ENCODE data around the gene EP400. TPM values are rescaled to one million over a fixed set of nuclear protein-coding genes. Genes with fewer than 3 reads are reported as not detected.

Gene EP400
- total and polyA plus RNA-seq, 8 donors = 5.2 to 39.8 (median 21.6) TPM

GRCh38 chr12:132075026-132075713, 125.4 kb downstream of the EP400 start:
- no peaks in the 10 kb centered on the region for H3K4me1 ChIP-seq
- H3K27me3 ChIP-seq = no peaks in the 10 kb centered on the region
- no peak overlapping the region for H3K4me3 ChIP-seq
- WGBS, 5 donors = 90 to 94% (median 93%) methylated on average over 13 to 15 of the region's 15 CpGs
- intact Hi-C loops (cut with DNase I; ENCODE audit: low total_unique reads) = no loop called here
- TF ChIP-seq CTCF (IDR thresholded peaks at IDR 0.05) = no peak
- no peak for TF ChIP-seq EP300 (IDR thresholded peaks at IDR 0.05)
- no peak for TF ChIP-seq POLR2A (IDR thresholded peaks at IDR 0.05)
- TF ChIP-seq POLR2AphosphoS5 (IDR thresholded peaks at IDR 0.05) = no peak
- peaks cover 36 to 85% (median 78%) of the 10 kb centered on the region in 4 donors for H3K36me3 ChIP-seq
- H3K9me3 ChIP-seq = no peaks in the 10 kb centered on the region
- no peak overlapping the region for H3K27ac ChIP-seq
- DNase-seq = no peak

- intact Hi-C loops (cut with DNase I; ENCODE audit: low total_unique reads) = no loop called here
These were observed 126.2 kb downstream of the EP400 start for GRCh38 chr12:132075714-132076553.

GRCh38 chr12:132076711-132077110, 127.0 kb downstream of the EP400 start:
- no peaks in the 10 kb centered on the region for H3K27me3 ChIP-seq
- no peak overlapping the region for H3K27ac ChIP-seq
- H3K4me3 ChIP-seq = no peak overlapping the region
- peaks cover 36 to 82% (median 68%) of the 10 kb centered on the region in 4 donors for H3K36me3 ChIP-seq
- intact Hi-C loops (cut with DNase I; ENCODE audit: low total_unique reads) = no loop called here
- no peaks in the 10 kb centered on the region for H3K9me3 ChIP-seq
- WGBS, 5 donors = 90 to 95% (median 91%) methylated on average over 10 of the region's 10 CpGs
- no peak for DNase-seq
- no peak for TF ChIP-seq POLR2AphosphoS5 (IDR thresholded peaks at IDR 0.05)
- no peak for TF ChIP-seq EP300 (IDR thresholded peaks at IDR 0.05)
- TF ChIP-seq POLR2A (IDR thresholded peaks at IDR 0.05) = no peak
- no peak for TF ChIP-seq CTCF (IDR thresholded peaks at IDR 0.05)
- H3K4me1 ChIP-seq = no peaks in the 10 kb centered on the region

More at GRCh38 chr12:132075714-132076553, 126.2 kb downstream of the EP400 start:
- Histone ChIP-seq H3K27me3 (no peaks in the 10 kb centered on the region), H3K4me3 (no peak overlapping the region), H3K9me3 (no peaks in the 10 kb centered on the region), H3K36me3 (peaks cover 36 to 84% (median 74%) of the 10 kb centered on the region in 4 donors), H3K4me1 (no peaks in the 10 kb centered on the region), H3K27ac (no peak overlapping the region)
- TF ChIP-seq POLR2A (IDR thresholded peaks at IDR 0.05) (no peak), CTCF (IDR thresholded peaks at IDR 0.05) (no peak), EP300 (IDR thresholded peaks at IDR 0.05) (no peak), POLR2AphosphoS5 (IDR thresholded peaks at IDR 0.05) (no peak)
- 92 to 94% (median 94%) methylated on average over 16 of the region's 16 CpGs for WGBS, 5 donors
- DNase-seq = no peak

GRCh38 chr12:132077322-132078100, 127.8 kb downstream of the EP400 start:
- WGBS, 5 donors = 84 to 93% (median 89%) methylated on average over 29 of the region's 29 CpGs
- no peak for TF ChIP-seq POLR2AphosphoS5 (IDR thresholded peaks at IDR 0.05)
- TF ChIP-seq EP300 (IDR thresholded peaks at IDR 0.05) = no peak
- TF ChIP-seq POLR2A (IDR thresholded peaks at IDR 0.05) = no peak
- TF ChIP-seq CTCF (IDR thresholded peaks at IDR 0.05) = no peak
- H3K27ac ChIP-seq = peak overlapping the region in 1 of 5 donors; percentile 55
- H3K27me3 ChIP-seq = no peaks in the 10 kb centered on the region
- H3K9me3 ChIP-seq = no peaks in the 10 kb centered on the region
- intact Hi-C loops (cut with DNase I; ENCODE audit: low total_unique reads) = no loop called here
- H3K4me3 ChIP-seq = no peak overlapping the region
- no peak for DNase-seq
- no peaks in the 10 kb centered on the region for H3K4me1 ChIP-seq
- peaks cover 36 to 74% (median 63%) of the 10 kb centered on the region in 4 donors for H3K36me3 ChIP-seq
